GM13977 (cell line): Measurements from ENCODE around the gene RHEB.

Experiments used
- DNase-seq: peaks from one replicate; pipeline ENCODE4 v3.0.0; 2012; ENCODE audit warnings: low spot score
- CTCF ChIP-seq: IDR thresholded peaks from 2 replicates; pipeline ENCODE4 v1.5.1; 2012; ENCODE audit warnings: mild to moderate bottlenecking, control low read depth; ENCODE audit not compliant: insufficient read depth; ENCODE audit errors: extremely low read depth, missing control alignments
- in situ Hi-C: fragments of 300-500 bp; cut with MboI; formaldehyde crosslinking; loops from one replicate; pipeline ENCODE4 v1.12.0; 2022; ENCODE audit warnings: low sequenced_read_pairs, low pct_unique_long_range_greater_than_20kb, mixed read lengths, inconsistent platforms; ENCODE audit not compliant: unreplicated experiment

The RHEB gene

GRCh38 chr7:151465169-151465568 is 54.5 kb downstream of the RHEB start:
- no peak for TF ChIP-seq CTCF
- DNase-seq = no peak
- in situ Hi-C loops = no loop called here

GRCh38 chr7:151462306-151462779 is 57.4 kb downstream of the RHEB start:
- no peak for TF ChIP-seq CTCF
- in situ Hi-C loops = no loop called here
- DNase-seq = no peak

DNA sequence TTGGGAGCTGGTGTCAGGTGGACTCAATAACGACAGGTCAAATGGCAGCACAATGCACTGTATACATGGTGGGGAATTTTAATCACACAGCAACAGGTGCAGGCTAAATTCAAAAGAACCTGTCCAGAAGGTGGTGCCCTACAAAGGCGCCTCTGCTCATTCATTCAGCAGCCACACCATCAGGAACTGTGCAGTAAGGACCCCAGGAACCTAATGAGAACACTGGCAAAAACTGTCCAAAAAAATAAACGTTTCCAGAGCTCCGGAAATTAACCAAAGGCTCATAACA is 57.8 kb downstream of the RHEB start:
- no peak for DNase-seq
- in situ Hi-C loops = no loop called here
- TF ChIP-seq CTCF = peak; percentile 29

DNA sequence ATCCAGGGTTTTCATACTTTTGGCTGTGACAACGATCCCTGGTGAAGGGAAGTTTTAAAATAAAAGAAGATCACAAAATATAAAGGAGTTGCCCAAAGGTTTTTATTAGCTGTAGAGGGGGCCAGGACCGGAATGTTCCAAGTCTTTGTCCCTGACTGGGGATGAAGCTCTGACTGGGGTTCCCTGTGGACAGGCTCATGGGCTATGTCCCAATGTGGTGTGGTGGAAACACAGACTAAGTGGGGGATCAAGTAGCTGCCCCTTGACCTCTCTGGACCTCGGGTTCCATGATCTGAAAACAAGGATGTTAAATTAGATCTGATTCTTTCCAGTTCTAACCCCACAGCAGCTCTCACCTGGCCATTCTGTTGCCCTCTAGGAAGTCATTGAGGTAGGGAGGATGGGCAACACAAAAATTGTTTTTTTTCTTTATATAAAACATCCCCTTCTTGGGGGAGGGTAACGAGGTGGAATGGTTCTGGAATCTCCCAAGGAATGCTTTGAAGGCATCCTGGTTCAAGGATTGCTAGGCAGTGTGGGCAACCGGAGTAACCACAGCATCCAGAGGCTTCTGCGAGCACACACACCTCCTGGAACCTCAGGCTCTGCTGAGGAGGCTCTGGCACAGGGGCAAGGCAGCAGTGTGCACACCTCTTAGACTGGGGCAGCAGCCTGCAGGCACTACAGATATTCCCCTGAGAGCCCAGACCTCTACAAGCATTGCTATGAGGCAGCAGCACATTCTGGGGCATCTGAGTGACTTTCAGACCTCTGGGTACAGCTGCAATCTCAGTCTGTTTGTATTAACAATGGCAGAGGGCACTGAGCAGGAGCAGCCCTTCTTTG is 58.4 kb downstream of the RHEB start:
- TF ChIP-seq CTCF = no peak
- DNase-seq = no peak
- in situ Hi-C loops = no loop called here

DNA sequence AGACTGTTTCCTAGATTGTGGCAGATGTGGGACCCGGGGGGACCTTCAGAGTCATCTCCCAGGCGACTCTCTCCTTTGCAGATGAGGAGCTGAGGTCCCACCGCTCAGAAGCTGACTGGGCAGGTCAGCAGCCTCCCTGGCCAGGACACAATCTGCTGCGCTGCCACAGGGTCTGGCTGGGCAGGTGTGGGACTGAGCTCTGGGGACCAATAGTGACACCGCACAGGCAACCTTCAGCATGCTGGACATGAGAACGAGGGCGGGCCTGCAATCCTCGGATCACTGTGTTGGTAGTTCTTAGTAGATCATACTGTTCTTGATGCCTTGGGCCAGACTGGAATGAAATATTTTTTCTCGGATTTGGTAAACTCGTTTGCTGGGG is 59.2 kb downstream of the RHEB start:
- no peak for DNase-seq
- no peak for TF ChIP-seq CTCF
- in situ Hi-C loops = no loop called here

DNA sequence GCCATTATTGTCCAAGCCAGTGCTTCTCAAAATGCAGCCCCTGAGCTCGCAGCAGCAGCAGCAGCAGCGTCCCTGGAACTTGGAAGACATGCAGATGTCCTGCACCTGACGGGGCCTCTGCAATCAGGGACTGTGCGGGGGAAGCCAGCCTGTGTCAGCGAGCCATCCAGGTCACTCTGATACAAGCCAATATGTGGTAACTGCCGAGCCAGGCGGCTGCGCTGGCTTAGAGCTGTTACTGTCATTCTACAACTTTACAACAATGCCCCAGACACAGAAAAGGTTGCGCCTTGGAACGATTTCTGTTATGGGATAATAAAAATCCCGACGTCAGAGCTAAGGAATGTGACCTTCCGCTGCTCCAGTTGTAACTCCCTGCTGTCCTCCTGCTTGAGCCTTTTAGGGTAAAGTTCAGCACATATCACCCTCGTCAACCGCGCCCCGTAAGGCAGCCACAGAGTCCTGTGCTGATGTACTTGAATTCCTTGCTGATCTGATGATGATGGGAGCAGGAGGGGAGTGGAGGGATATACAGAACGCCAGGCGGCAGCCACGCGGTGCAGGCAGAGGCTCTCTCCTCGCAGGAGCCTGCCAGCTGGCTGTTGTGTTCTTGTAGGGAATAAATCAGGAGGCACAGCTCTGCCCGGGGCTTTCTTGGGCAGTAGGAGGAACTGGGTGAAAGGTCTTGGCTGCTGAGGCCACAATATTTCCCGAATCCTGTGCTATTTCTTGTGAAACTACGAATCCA is 59.8 kb downstream of the RHEB start:
- no peak for DNase-seq
- in situ Hi-C loops = no loop called here
- no peak for TF ChIP-seq CTCF
